Mucosa of stomach (tissue), 1 donor: ENCODE data around the gene HMGCS2.

ENCODE experiments used
- H3K27me3 ChIP-seq: one replicate; pipeline ENCODE4 v1.7.0; 2013; ENCODE audit warnings: mild to moderate bottlenecking, low read length; ENCODE audit not compliant: control insufficient read depth, insufficient read depth
- H3K36me3 ChIP-seq: one replicate; pipeline ENCODE4 v1.7.0; 2013; ENCODE audit warnings: low read length; ENCODE audit not compliant: control insufficient read depth, insufficient read depth
- H3K4me1 ChIP-seq: one replicate; pipeline ENCODE4 v1.7.0; 2013; ENCODE audit warnings: mild to moderate bottlenecking, low read length; ENCODE audit not compliant: control insufficient read depth, insufficient read depth
- H3K4me3 ChIP-seq: one replicate; pipeline ENCODE4 v1.7.0; 2013; ENCODE audit warnings: low read length
- H3K9ac ChIP-seq: one replicate; pipeline ENCODE4 v1.7.0; 2013; ENCODE audit warnings: mild to moderate bottlenecking, low read length, moderate library complexity
- H3K9me3 ChIP-seq: one replicate; pipeline ENCODE4 v1.7.0; 2013; ENCODE audit warnings: mild to moderate bottlenecking, low read length, moderate library complexity; ENCODE audit not compliant: control insufficient read depth
- donor health status: Pancreatic carcinoma.

Gene HMGCS2

DNA sequence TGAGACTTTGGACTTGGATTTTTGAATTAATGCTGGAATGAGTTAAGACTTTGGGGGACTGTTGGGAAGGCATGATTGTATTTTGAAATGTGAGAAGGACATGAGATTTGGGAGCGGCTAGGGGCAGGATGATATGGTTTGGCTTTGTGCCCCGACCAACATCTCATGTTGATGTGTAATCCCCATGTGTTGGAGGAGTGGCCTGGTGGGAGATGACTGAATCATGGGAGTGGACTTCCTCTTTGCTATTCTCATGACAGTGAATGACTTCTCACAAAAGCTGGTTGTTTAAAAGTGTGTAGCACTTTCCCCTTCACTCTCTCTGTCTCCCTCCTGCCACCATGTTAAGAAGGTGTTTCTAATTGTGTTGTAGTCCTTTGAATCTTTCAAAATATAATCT is 66.3 kb downstream of the HMGCS2 start:
- Histone ChIP-seq H3K4me1 (no peaks in the 10 kb centered on the region), H3K9ac (no peak overlapping the region), H3K4me3 (no peak overlapping the region), H3K27me3 (no peaks in the 10 kb centered on the region), H3K9me3 (no peaks in the 10 kb centered on the region), H3K36me3 (no peaks in the 10 kb centered on the region)

DNA sequence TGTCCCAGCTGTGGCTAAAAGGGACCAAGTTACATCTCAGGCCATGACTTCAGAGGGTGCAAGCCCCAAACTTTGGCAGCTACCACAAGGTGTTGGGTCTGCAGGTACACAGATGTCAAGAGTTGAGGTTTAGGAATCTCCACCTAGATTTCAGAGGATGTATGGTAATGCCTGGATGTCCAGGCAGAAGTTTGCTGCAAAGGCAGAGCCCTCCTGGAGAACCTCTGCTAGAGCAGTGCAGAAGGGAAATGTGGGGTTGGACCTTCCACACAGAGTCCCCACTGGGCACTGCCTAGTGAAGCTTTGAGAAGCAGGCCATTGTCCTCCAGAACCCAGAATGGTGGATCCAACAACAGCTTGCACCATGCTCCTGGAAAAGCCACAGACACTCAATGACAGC is 67.0 kb downstream of the HMGCS2 start:
- Histone ChIP-seq H3K27me3 (no peaks in the 10 kb centered on the region), H3K4me1 (peaks cover 2% of the 10 kb centered on the region), H3K4me3 (no peak overlapping the region), H3K9ac (no peak overlapping the region), H3K9me3 (no peaks in the 10 kb centered on the region), H3K36me3 (no peaks in the 10 kb centered on the region)

DNA sequence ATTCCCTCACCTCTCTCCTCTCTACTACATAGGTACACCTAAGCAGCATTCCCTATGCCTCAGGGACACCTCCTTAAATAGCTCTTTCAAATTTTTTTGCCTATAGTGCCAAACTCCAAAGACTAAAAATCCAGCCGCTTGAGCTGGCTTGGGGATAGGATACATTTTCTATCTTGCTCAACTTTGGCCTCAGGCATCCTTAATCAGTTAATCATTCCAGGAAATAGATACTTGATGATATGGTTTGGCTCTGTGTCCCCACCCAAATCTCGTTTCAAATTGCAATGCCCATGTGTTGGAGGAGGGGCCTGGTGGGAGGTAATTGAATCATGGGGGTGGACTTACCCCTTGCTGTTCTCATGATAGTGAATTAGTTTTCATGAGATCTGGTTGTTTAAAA is 68.4 kb downstream of the HMGCS2 start:
- H3K27me3 ChIP-seq, result no peaks in the 10 kb centered on the region

More for the DNA sequence above, 68.4 kb downstream of the HMGCS2 start:
- no peaks in the 10 kb centered on the region for H3K36me3 ChIP-seq
- no peak overlapping the region for H3K4me3 ChIP-seq
- H3K9me3 ChIP-seq, result no peaks in the 10 kb centered on the region
- H3K4me1 ChIP-seq, result peaks cover 4% of the 10 kb centered on the region
- H3K9ac ChIP-seq, result no peak overlapping the region
